HL-60/S4 treated with retinoic acid at 250 ng/mL for 4 days and 3 days (cell line): ENCODE measurements around the gene DOCK6.

ENCODE experiments used
- in situ Hi-C: fragments of 300-500 bp; cut with MboI; formaldehyde crosslinking; loops from 2 replicates; pipeline ENCODE4 v1.7.0; 2022; ENCODE audit warnings: low sequenced_read_pairs

DOCK6 gene

GRCh38 chr19:11274533-11275086, 12.3 kb upstream of the DOCK6 start:
- in situ Hi-C loops: no loop called here

GRCh38 chr19:11273989-11274388, 11.7 kb upstream of the DOCK6 start:
- in situ Hi-C loops: no loop called here

- in situ Hi-C loops: no loop called here
These were observed 11.0 kb upstream of the DOCK6 start for GRCh38 chr19:11273296-11273695.

GRCh38 chr19:11269408-11269807, 7.1 kb upstream of the DOCK6 start:
- in situ Hi-C loops: no loop called here

GRCh38 chr19:11268783-11269267, 6.5 kb upstream of the DOCK6 start:
- in situ Hi-C loops: no loop called here

GRCh38 chr19:11267316-11268085, 5.2 kb upstream of the DOCK6 start:
- in situ Hi-C loops: no loop called here

- in situ Hi-C loops: no loop called here
These were observed 3.5 kb upstream of the DOCK6 start for GRCh38 chr19:11265785-11266236.

- in situ Hi-C loops: no loop called here
These were observed 3.0 kb upstream of the DOCK6 start for GRCh38 chr19:11265177-11265784.

GRCh38 chr19:11264452-11265176, 2.3 kb upstream of the DOCK6 start:
- in situ Hi-C loops: no loop called here

- in situ Hi-C loops: no loop called here
These were observed 1.4 kb upstream of the DOCK6 start for GRCh38 chr19:11263726-11264125.

- in situ Hi-C loops: no loop called here
These were observed 823 bp downstream of the DOCK6 start for GRCh38 chr19:11261431-11261970.

- in situ Hi-C loops: no loop called here
These were observed 1.3 kb downstream of the DOCK6 start for GRCh38 chr19:11260996-11261395.

GRCh38 chr19:11257846-11258380, 4.4 kb downstream of the DOCK6 start:
- in situ Hi-C loops: no loop called here

- in situ Hi-C loops: no loop called here
These were observed 6.1 kb downstream of the DOCK6 start for GRCh38 chr19:11256189-11256588.

GRCh38 chr19:11254666-11255065, 7.7 kb downstream of the DOCK6 start:
- in situ Hi-C loops: no loop called here

GRCh38 chr19:11252665-11253355, 9.5 kb downstream of the DOCK6 start:
- in situ Hi-C loops: no loop called here

GRCh38 chr19:11251650-11252314, 10.5 kb downstream of the DOCK6 start:
- in situ Hi-C loops: no loop called here

GRCh38 chr19:11251217-11251616, 11.1 kb downstream of the DOCK6 start:
- in situ Hi-C loops: no loop called here

GRCh38 chr19:11248852-11249251, 13.5 kb downstream of the DOCK6 start:
- in situ Hi-C loops: no loop called here

GRCh38 chr19:11247934-11248333, 14.4 kb downstream of the DOCK6 start:
- in situ Hi-C loops: no loop called here
